GM12875 (cell line): ENCODE measurements around the gene PCDHA1.

Experiments used
- H3K4me3 ChIP-seq: one replicate; pipeline ENCODE4 v1.5.1; 2011; ENCODE audit warnings: low read depth, low read length, control low read depth
- TF ChIP-seq, protein P1 (sequence below): IDR thresholded peaks from 2 replicates; pipeline ENCODE4 v1.5.1; 2011; ENCODE audit warnings: low read depth, mild to moderate bottlenecking, control low read depth, inconsistent platforms, low read length, moderate library complexity, borderline replicate concordance; ENCODE audit not compliant: insufficient read depth

PCDHA1 gene

DNA sequence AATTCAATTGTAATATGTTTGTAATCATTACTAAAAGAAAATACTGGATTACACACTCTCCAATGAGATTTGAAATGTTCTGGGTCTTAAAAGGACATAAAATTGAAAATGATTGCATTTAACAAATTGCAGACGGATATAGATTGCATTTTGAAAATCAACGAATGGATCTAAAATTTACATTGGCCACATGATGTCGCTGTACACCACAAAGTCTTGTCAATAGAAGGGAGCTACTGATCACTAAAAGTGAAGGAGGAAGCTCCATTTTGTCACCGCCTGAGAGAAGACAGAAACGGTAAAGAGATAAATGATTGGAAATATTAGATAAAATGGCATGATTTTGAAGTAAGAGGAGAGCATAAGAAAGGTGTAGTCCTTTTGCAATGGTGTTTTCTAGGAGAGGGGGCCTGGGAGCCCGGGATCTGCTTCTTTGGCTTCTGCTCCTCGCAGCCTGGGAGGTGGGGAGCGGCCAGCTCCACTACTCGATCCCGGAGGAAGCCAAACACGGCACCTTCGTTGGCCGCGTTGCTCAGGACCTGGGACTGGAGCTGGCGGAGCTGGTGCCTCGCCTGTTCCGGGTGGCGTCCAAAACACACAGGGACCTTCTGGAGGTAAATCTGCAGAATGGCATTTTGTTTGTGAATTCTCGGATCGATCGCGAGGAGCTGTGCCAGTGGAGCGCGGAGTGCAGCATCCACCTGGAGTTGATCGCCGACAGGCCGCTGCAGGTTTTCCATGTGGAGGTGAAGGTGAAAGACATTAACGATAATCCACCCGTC is at the start of gene PCDHA1:
Gene PCDHA1 (plus strand): TSS at position 236 of the 782 bp plus-strand sequence.
- TF ChIP-seq, protein P1, sequence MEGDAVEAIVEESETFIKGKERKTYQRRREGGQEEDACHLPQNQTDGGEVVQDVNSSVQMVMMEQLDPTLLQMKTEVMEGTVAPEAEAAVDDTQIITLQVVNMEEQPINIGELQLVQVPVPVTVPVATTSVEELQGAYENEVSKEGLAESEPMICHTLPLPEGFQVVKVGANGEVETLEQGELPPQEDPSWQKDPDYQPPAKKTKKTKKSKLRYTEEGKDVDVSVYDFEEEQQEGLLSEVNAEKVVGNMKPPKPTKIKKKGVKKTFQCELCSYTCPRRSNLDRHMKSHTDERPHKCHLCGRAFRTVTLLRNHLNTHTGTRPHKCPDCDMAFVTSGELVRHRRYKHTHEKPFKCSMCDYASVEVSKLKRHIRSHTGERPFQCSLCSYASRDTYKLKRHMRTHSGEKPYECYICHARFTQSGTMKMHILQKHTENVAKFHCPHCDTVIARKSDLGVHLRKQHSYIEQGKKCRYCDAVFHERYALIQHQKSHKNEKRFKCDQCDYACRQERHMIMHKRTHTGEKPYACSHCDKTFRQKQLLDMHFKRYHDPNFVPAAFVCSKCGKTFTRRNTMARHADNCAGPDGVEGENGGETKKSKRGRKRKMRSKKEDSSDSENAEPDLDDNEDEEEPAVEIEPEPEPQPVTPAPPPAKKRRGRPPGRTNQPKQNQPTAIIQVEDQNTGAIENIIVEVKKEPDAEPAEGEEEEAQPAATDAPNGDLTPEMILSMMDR, result no peak
- H3K4me3 ChIP-seq, result no peak within 1 kb of the TSS

DNA sequence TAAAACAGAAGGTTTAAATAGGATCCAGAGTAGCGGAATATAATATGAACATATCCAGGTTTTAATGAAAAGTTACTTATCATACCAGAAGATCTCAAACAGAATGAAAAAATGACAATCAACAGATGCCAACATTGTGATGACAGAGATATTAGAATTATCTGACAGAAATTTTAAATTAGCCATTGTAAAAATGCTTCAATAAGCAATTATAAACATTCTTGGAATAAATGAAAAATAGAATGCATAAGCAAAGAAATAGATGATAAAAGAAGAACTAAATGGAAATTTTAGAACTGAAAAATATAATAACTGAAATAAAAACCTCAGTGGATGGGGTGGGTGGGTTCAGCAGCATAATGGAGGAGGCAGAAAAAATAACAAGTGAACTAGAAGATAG is 48.5 kb upstream of the PCDHA1 start:
- TF ChIP-seq, protein P1, result no peak
- no peak overlapping the region for H3K4me3 ChIP-seq

DNA sequence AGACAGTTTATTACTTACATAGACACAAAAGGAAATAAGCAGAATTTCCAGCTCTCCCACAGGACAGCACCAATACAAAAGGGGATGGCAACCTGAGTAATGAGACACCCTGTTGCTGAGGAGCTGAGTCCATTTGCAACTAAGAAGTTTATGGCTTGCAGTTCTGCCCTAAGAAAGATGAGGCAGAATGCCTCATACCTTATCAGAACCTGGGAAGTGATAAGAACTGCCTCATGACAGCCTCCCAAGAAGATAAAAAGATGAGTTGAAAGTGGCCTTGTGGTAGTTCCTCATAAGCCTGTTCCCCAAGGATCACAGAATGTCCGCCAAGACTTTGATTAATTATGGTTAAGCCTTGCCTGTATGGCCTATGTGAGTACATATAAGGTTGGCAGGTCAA is 44.0 kb upstream of the PCDHA1 start:
- no peak overlapping the region for H3K4me3 ChIP-seq
- TF ChIP-seq, protein P1, result no peak

DNA sequence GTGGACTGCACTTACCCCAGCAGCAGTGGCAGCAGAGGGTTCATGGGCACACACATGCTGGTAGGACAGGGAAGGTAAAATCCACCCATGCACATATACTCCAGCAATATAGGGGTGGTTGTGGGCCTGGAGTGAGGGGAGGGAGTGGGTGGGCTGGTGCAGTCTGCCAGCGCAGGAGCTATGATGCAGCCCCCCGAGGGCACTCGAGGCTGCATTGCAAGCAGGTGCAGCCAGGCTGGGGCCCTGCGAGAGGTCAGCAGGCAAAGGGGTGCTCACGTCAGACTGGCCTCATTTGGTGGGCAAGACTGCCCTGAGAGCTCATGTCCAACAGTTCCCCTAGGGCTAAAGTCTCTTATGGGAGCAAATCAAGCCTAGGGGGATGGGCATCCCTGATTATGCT is 32.4 kb upstream of the PCDHA1 start:
- no peak overlapping the region for H3K4me3 ChIP-seq
- TF ChIP-seq, protein P1, result no peak

DNA sequence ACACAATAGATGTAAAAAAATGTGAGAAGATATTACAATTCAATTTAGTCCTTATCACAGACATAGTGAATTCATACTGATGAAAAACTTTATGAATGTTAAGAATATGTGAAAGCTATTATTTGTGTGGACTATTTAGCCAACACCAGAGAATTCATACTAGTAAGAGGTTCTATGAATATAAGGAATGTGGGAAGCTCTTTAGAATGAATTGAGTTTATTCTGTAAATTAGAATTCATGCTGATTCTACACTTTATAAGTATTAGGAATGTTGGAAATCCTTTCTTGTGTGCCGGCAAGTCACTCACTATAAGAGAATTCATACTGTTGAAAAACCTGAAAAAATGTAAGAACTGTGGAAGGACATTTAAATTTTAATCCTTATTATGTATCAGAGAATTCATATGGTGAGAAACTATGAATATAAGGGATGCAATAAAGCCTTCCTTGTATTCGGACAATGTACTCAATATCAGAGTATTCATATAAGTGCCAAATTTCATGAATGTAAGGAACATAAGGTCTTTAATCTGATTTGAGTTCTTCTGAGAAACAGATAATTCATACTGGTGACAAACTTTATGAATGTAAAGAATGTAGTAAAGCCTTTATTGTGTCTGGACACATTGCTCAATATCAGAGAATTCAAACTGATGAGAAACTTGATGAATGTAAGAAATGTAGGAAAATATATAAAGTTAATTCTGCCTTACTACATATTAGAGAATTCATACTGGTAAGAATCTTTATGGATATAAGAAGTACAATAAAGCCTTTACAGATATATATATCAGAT is 21.6 kb upstream of the PCDHA1 start:
- H3K4me3 ChIP-seq, result no peak overlapping the region
- TF ChIP-seq, protein P1, result no peak

DNA sequence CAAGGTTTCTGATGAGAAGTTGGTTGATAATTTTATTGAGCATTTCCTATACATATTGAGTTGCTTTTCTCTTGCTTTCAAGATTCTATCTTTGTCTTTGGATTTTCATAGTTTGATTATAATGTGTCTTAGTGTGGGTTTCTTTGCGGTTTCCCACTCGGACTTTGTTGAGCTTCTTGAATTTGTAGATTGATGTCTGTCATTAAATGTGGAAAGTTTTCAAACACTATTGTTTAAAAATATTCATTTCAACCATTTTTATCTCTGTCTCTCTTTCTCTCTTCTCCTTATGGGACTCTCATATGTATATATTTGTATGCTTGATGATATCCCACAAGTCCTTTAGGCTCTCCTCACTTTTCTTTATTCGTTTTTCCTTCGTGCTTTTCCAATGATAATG is 18.5 kb upstream of the PCDHA1 start:
- H3K4me3 ChIP-seq, result no peak overlapping the region
- TF ChIP-seq, protein P1, result no peak
